Rectal smooth muscle tissue (tissue), 1 donor: ENCODE results near the gene ARHGAP18.

Experiments
- H3K27ac ChIP-seq: one replicate; pipeline ENCODE4 v1.7.0; 2013; ENCODE audit warnings: low read depth, low read length, inconsistent platforms
- H3K27me3 ChIP-seq: one replicate; pipeline ENCODE4 v1.7.0; 2013; ENCODE audit warnings: low read length; ENCODE audit not compliant: control insufficient read depth, insufficient read depth
- H3K36me3 ChIP-seq: one replicate; pipeline ENCODE4 v1.7.0; 2013; ENCODE audit warnings: low read length; ENCODE audit not compliant: control insufficient read depth, insufficient read depth
- H3K4me1 ChIP-seq: one replicate; pipeline ENCODE4 v1.7.0; 2013; ENCODE audit warnings: low read length; ENCODE audit not compliant: control insufficient read depth, insufficient read depth
- H3K4me3 ChIP-seq: one replicate; pipeline ENCODE4 v1.7.0; 2013; ENCODE audit warnings: low read length
- H3K9ac ChIP-seq: one replicate; pipeline ENCODE4 v1.7.0; 2013; ENCODE audit warnings: low read length

The ARHGAP18 gene

GRCh38 chr6:129607581-129608186 is 102.3 kb downstream of the ARHGAP18 start:
- Histone ChIP-seq H3K4me1 (peaks cover 3% of the 10 kb centered on the region), H3K36me3 (peaks cover 3% of the 10 kb centered on the region), H3K27me3 (no peaks in the 10 kb centered on the region), H3K4me3 (no peak overlapping the region), H3K9ac (no peak overlapping the region), H3K27ac (no peak overlapping the region)

- Histone ChIP-seq H3K4me1 (peaks cover 3% of the 10 kb centered on the region), H3K9ac (no peak overlapping the region), H3K36me3 (peaks cover 3% of the 10 kb centered on the region), H3K27me3 (no peaks in the 10 kb centered on the region), H3K27ac (no peak overlapping the region), H3K4me3 (no peak overlapping the region)
Observed at GRCh38 chr6:129606664-129607063, 103.3 kb downstream of the ARHGAP18 start.

GRCh38 chr6:129605967-129606366 is 104.0 kb downstream of the ARHGAP18 start:
- Histone ChIP-seq H3K27ac (no peak overlapping the region), H3K36me3 (peaks cover 3% of the 10 kb centered on the region), H3K4me1 (peaks cover 3% of the 10 kb centered on the region), H3K27me3 (no peaks in the 10 kb centered on the region), H3K9ac (no peak overlapping the region), H3K4me3 (no peak overlapping the region)

GRCh38 chr6:129605095-129605494 is 104.9 kb downstream of the ARHGAP18 start:
- peaks cover 2% of the 10 kb centered on the region for H3K36me3 ChIP-seq
- H3K27ac ChIP-seq, result no peak overlapping the region
- no peak overlapping the region for H3K9ac ChIP-seq
- no peaks in the 10 kb centered on the region for H3K27me3 ChIP-seq
- H3K4me1 ChIP-seq, result peaks cover 3% of the 10 kb centered on the region
- H3K4me3 ChIP-seq, result no peak overlapping the region

- Histone ChIP-seq H3K4me1 (peaks cover 3% of the 10 kb centered on the region), H3K36me3 (no peaks in the 10 kb centered on the region), H3K4me3 (no peak overlapping the region), H3K9ac (no peak overlapping the region), H3K27me3 (no peaks in the 10 kb centered on the region), H3K27ac (no peak overlapping the region)
Observed at GRCh38 chr6:129604321-129604720, 105.7 kb downstream of the ARHGAP18 start.

- Histone ChIP-seq H3K36me3 (no peaks in the 10 kb centered on the region), H3K4me3 (no peak overlapping the region), H3K27me3 (no peaks in the 10 kb centered on the region)
Observed at GRCh38 chr6:129603741-129604140, 106.2 kb downstream of the ARHGAP18 start.

GRCh38 chr6:129601323-129601722 is 108.7 kb downstream of the ARHGAP18 start:
- Histone ChIP-seq H3K4me3 (no peak overlapping the region), H3K27ac (no peak overlapping the region), H3K27me3 (no peaks in the 10 kb centered on the region), H3K9ac (no peak overlapping the region), H3K4me1 (peaks cover 3% of the 10 kb centered on the region), H3K36me3 (peaks cover 3% of the 10 kb centered on the region)

More at GRCh38 chr6:129603741-129604140, 106.2 kb downstream of the ARHGAP18 start:
- H3K27ac ChIP-seq, result no peak overlapping the region
- H3K4me1 ChIP-seq, result peaks cover 3% of the 10 kb centered on the region
- H3K9ac ChIP-seq, result no peak overlapping the region

- Histone ChIP-seq H3K4me3 (no peak overlapping the region), H3K4me1 (no peaks in the 10 kb centered on the region), H3K27ac (no peak overlapping the region), H3K36me3 (peaks cover 3% of the 10 kb centered on the region), H3K9ac (no peak overlapping the region), H3K27me3 (no peaks in the 10 kb centered on the region)
Observed at GRCh38 chr6:129599467-129599866, 110.5 kb downstream of the ARHGAP18 start.

- H3K27ac ChIP-seq, result no peak overlapping the region
- no peaks in the 10 kb centered on the region for H3K27me3 ChIP-seq
- H3K4me1 ChIP-seq, result no peaks in the 10 kb centered on the region
- H3K9ac ChIP-seq, result no peak overlapping the region
- H3K4me3 ChIP-seq, result no peak overlapping the region
- peaks cover 3% of the 10 kb centered on the region for H3K36me3 ChIP-seq
Observed at GRCh38 chr6:129598244-129599187, 111.5 kb downstream of the ARHGAP18 start.

GRCh38 chr6:129597023-129597713 is 112.8 kb downstream of the ARHGAP18 start:
- Histone ChIP-seq H3K36me3 (peaks cover 3% of the 10 kb centered on the region), H3K27ac (no peak overlapping the region), H3K4me1 (no peaks in the 10 kb centered on the region), H3K9ac (no peak overlapping the region), H3K27me3 (no peaks in the 10 kb centered on the region), H3K4me3 (no peak overlapping the region)

GRCh38 chr6:129596522-129596921 is 113.5 kb downstream of the ARHGAP18 start:
- H3K27ac ChIP-seq, result no peak overlapping the region

GRCh38 chr6:129593233-129593564 is 116.8 kb downstream of the ARHGAP18 start:
- Histone ChIP-seq H3K27me3 (no peaks in the 10 kb centered on the region), H3K4me1 (no peaks in the 10 kb centered on the region), H3K9ac (no peak overlapping the region), H3K4me3 (no peak overlapping the region), H3K36me3 (peaks cover 3% of the 10 kb centered on the region), H3K27ac (no peak overlapping the region)

More at GRCh38 chr6:129596522-129596921, 113.5 kb downstream of the ARHGAP18 start:
- Histone ChIP-seq H3K9ac (no peak overlapping the region), H3K4me3 (no peak overlapping the region), H3K36me3 (peaks cover 3% of the 10 kb centered on the region), H3K4me1 (no peaks in the 10 kb centered on the region), H3K27me3 (no peaks in the 10 kb centered on the region)
